ENCODE results near the gene EXOC5.
"Not testable (repeated sequence)": the region's sequence is repeated elsewhere in the genome, so short reads cannot be mapped to it uniquely, and the experiment has no call there.

The EXOC5 gene

DNA sequence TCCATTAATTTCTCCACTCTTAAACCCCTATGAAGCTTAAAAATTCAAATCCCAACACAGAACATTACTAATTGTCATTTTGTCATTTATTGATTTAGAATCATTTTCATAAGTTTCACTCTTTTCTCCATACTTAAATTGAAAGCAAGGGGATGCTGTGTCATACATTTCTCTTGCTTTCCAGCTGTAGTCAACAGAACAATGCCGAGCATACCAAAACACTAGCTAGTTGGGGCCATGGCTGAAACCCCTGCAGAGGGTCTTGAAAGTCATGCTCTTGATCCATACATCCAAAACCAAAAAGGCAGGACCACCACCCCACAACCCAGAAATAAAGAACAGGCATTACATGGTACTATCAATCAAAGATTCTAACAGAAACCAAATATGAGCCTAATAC, 9.0 kb downstream of the EXOC5 start:
- H3K27ac ChIP-seq (ENCODE audit: low read depth, low read length) = no peak overlapping the region
- H3K4me1 ChIP-seq (ENCODE audit: control insufficient read depth in 1 of 2, insufficient read depth in 2 of 2, low read length in 2 of 2) = no peaks in the 10 kb centered on the region
- H3K4me3 ChIP-seq (ENCODE audit: low read depth in 1 of 2, low read length in 2 of 2) = no peak overlapping the region
- no peaks in the 10 kb centered on the region for H3K9me3 ChIP-seq (ENCODE audit: control insufficient read depth in 1 of 2, low read length in 2 of 2)
- H3K9ac ChIP-seq (ENCODE audit: low read depth in 1 of 2, low read length in 2 of 2) = no peak overlapping the region
- no peaks in the 10 kb centered on the region for H3K27me3 ChIP-seq (ENCODE audit: control insufficient read depth in 1 of 2, insufficient read depth in 2 of 2, low read length in 2 of 2)
- peaks cover 0 to 6% of the 10 kb centered on the region in 2 donors for H3K36me3 ChIP-seq (ENCODE audit: control insufficient read depth in 1 of 2, insufficient read depth in 2 of 2, low read length in 2 of 2)

DNA sequence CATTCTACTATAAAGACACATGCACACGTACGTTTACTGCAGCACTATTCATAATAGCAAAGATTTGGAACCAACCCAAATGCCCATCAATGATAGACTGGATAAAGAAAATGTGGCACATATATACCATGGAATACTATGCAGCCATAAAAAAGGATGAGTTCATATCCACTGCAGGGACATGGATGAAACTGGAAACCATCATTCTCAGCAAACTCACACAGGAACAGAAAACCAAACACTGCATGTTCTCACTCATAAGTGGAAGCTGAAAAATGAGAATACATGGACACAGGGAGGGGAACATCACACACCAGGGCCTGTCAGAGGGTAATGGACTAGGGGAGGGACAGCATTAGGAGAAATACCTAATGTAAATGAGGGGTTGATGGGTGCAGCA, 10.5 kb downstream of the EXOC5 start:
- H3K27me3 ChIP-seq (ENCODE audit: control insufficient read depth in 1 of 2, insufficient read depth in 2 of 2, low read length in 2 of 2); H3K36me3 ChIP-seq (ENCODE audit: control insufficient read depth in 1 of 2, insufficient read depth in 2 of 2, low read length in 2 of 2); H3K4me3 ChIP-seq (ENCODE audit: low read depth in 1 of 2, low read length in 2 of 2); H3K9ac ChIP-seq (ENCODE audit: low read depth in 1 of 2, low read length in 2 of 2); H3K9me3 ChIP-seq (ENCODE audit: control insufficient read depth in 1 of 2, low read length in 2 of 2); H3K27ac ChIP-seq (ENCODE audit: low read depth, low read length); H3K4me1 ChIP-seq (ENCODE audit: control insufficient read depth in 1 of 2, insufficient read depth in 2 of 2, low read length in 2 of 2): not testable (repeated sequence)

- Histone ChIP-seq H3K9me3 (ENCODE audit: control insufficient read depth in 1 of 2, low read length in 2 of 2) (no peaks in the 10 kb centered on the region), H3K4me3 (ENCODE audit: low read depth in 1 of 2, low read length in 2 of 2) (no peak overlapping the region), H3K27me3 (ENCODE audit: control insufficient read depth in 1 of 2, insufficient read depth in 2 of 2, low read length in 2 of 2) (no peaks in the 10 kb centered on the region), H3K9ac (ENCODE audit: low read depth in 1 of 2, low read length in 2 of 2) (no peak overlapping the region), H3K4me1 (ENCODE audit: control insufficient read depth in 1 of 2, insufficient read depth in 2 of 2, low read length in 2 of 2) (no peaks in the 10 kb centered on the region), H3K27ac (ENCODE audit: low read depth, low read length) (no peak overlapping the region), H3K36me3 (ENCODE audit: control insufficient read depth in 1 of 2, insufficient read depth in 2 of 2, low read length in 2 of 2) (peaks cover 0 to 6% of the 10 kb centered on the region in 2 donors)
Measured at GRCh38 chr14:57254884-57255283, 13.8 kb downstream of the EXOC5 start.

DNA sequence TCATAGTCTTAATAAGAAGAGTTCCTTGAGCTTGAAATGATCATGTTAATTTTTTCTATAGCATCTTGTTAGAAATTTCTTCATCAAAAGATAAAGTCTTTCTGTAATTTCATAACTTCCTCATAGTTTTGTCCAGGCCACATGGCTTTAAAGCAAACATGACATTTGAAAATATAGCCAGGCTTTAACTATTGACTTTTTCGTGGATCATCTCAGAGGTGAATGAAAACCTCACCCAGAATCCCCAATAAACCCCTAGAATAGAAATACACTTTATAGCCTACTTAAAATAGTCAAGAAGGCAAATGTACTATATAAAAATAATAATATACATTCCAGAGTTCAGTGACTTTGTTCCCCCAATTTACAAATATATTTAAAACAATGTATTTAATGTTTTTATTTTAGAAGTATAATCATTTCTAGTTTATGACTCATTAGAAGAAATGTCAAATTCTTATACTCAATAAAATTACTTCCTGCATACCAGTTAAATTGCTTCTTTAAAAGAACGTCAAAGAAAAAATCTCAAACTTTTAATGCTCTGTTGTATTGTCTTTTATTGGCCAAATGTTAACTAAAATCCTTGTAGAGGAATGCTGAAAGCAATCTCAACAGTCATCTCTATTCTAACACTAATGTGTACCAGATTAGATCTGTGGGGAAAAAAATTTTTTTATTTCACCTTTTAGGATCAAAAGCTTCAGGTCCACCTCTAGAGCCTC, 21.6 kb downstream of the EXOC5 start:
- H3K27me3 ChIP-seq (ENCODE audit: control insufficient read depth in 1 of 2, insufficient read depth in 2 of 2, low read length in 2 of 2) = no peaks in the 10 kb centered on the region
- H3K27ac ChIP-seq (ENCODE audit: low read depth, low read length) = no peak overlapping the region
- no peaks in the 10 kb centered on the region for H3K9me3 ChIP-seq (ENCODE audit: control insufficient read depth in 1 of 2, low read length in 2 of 2)
- H3K36me3 ChIP-seq (ENCODE audit: control insufficient read depth in 1 of 2, insufficient read depth in 2 of 2, low read length in 2 of 2) = peaks cover 0 to 4% of the 10 kb centered on the region in 2 donors
- no peak overlapping the region for H3K4me3 ChIP-seq (ENCODE audit: low read depth in 1 of 2, low read length in 2 of 2)
- no peaks in the 10 kb centered on the region for H3K4me1 ChIP-seq (ENCODE audit: control insufficient read depth in 1 of 2, insufficient read depth in 2 of 2, low read length in 2 of 2)
- H3K9ac ChIP-seq (ENCODE audit: low read depth in 1 of 2, low read length in 2 of 2) = no peak overlapping the region

- Histone ChIP-seq H3K36me3 (ENCODE audit: control insufficient read depth in 1 of 2, insufficient read depth in 2 of 2, low read length in 2 of 2) (peaks cover 4 to 5% of the 10 kb centered on the region in 2 donors), H3K9ac (ENCODE audit: low read depth in 1 of 2, low read length in 2 of 2) (no peak overlapping the region), H3K4me1 (ENCODE audit: control insufficient read depth in 1 of 2, insufficient read depth in 2 of 2, low read length in 2 of 2) (no peaks in the 10 kb centered on the region), H3K9me3 (ENCODE audit: control insufficient read depth in 1 of 2, low read length in 2 of 2) (no peaks in the 10 kb centered on the region), H3K4me3 (ENCODE audit: low read depth in 1 of 2, low read length in 2 of 2) (no peak overlapping the region), H3K27me3 (ENCODE audit: control insufficient read depth in 1 of 2, insufficient read depth in 2 of 2, low read length in 2 of 2) (no peaks in the 10 kb centered on the region), H3K27ac (ENCODE audit: low read depth, low read length) (no peak overlapping the region)
Measured at GRCh38 chr14:57245941-57246340, 22.8 kb downstream of the EXOC5 start.

GRCh38 chr14:57244106-57244505, 24.6 kb downstream of the EXOC5 start:
- no peaks in the 10 kb centered on the region for H3K27me3 ChIP-seq (ENCODE audit: control insufficient read depth in 1 of 2, insufficient read depth in 2 of 2, low read length in 2 of 2)
- no peak overlapping the region for H3K4me3 ChIP-seq (ENCODE audit: low read depth in 1 of 2, low read length in 2 of 2)
- no peak overlapping the region for H3K27ac ChIP-seq (ENCODE audit: low read depth, low read length)
- H3K4me1 ChIP-seq (ENCODE audit: control insufficient read depth in 1 of 2, insufficient read depth in 2 of 2, low read length in 2 of 2) = no peaks in the 10 kb centered on the region
- peaks cover 4 to 7% of the 10 kb centered on the region in 2 donors for H3K36me3 ChIP-seq (ENCODE audit: control insufficient read depth in 1 of 2, insufficient read depth in 2 of 2, low read length in 2 of 2)
- no peak overlapping the region for H3K9ac ChIP-seq (ENCODE audit: low read depth in 1 of 2, low read length in 2 of 2)
- no peaks in the 10 kb centered on the region for H3K9me3 ChIP-seq (ENCODE audit: control insufficient read depth in 1 of 2, low read length in 2 of 2)

DNA sequence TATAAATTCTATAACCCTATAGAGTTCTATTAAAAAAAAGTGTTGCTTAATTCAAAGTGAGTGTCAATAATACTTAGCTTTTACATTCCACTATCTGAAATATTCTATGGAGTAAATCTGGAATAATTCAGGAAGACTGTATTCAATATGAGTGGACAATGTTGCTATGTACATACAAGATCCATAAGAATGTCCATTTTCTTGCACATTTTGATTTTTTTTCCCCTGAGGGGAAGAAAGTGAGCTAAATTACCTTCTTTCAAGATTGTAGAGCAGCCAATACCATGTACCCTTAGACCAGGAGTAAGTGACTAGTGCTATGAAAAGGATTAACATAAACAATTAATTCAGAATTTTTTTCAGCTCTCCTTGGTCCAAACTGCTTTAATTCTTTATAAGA, 25.4 kb downstream of the EXOC5 start:
- Histone ChIP-seq H3K4me3 (ENCODE audit: low read depth in 1 of 2, low read length in 2 of 2) (no peak overlapping the region), H3K9ac (ENCODE audit: low read depth in 1 of 2, low read length in 2 of 2) (no peak overlapping the region), H3K36me3 (ENCODE audit: control insufficient read depth in 1 of 2, insufficient read depth in 2 of 2, low read length in 2 of 2) (peaks cover 4 to 7% of the 10 kb centered on the region in 2 donors), H3K9me3 (ENCODE audit: control insufficient read depth in 1 of 2, low read length in 2 of 2) (no peaks in the 10 kb centered on the region), H3K4me1 (ENCODE audit: control insufficient read depth in 1 of 2, insufficient read depth in 2 of 2, low read length in 2 of 2) (no peaks in the 10 kb centered on the region), H3K27me3 (ENCODE audit: control insufficient read depth in 1 of 2, insufficient read depth in 2 of 2, low read length in 2 of 2) (no peaks in the 10 kb centered on the region), H3K27ac (ENCODE audit: low read depth, low read length) (no peak overlapping the region)

- H3K36me3 ChIP-seq (ENCODE audit: control insufficient read depth in 1 of 2, insufficient read depth in 2 of 2, low read length in 2 of 2); H3K9ac ChIP-seq (ENCODE audit: low read depth in 1 of 2, low read length in 2 of 2); H3K9me3 ChIP-seq (ENCODE audit: control insufficient read depth in 1 of 2, low read length in 2 of 2); H3K27ac ChIP-seq (ENCODE audit: low read depth, low read length); H3K27me3 ChIP-seq (ENCODE audit: control insufficient read depth in 1 of 2, insufficient read depth in 2 of 2, low read length in 2 of 2); H3K4me1 ChIP-seq (ENCODE audit: control insufficient read depth in 1 of 2, insufficient read depth in 2 of 2, low read length in 2 of 2); H3K4me3 ChIP-seq (ENCODE audit: low read depth in 1 of 2, low read length in 2 of 2): not testable (repeated sequence)
Measured at GRCh38 chr14:57240115-57240514, 28.6 kb downstream of the EXOC5 start.

GRCh38 chr14:57232006-57232405, 36.7 kb downstream of the EXOC5 start:
- Histone ChIP-seq H3K36me3 (ENCODE audit: control insufficient read depth in 1 of 2, insufficient read depth in 2 of 2, low read length in 2 of 2) (peaks cover 18 to 24% of the 10 kb centered on the region in 2 donors), H3K9me3 (ENCODE audit: control insufficient read depth in 1 of 2, low read length in 2 of 2) (no peaks in the 10 kb centered on the region), H3K9ac (ENCODE audit: low read depth in 1 of 2, low read length in 2 of 2) (no peak overlapping the region), H3K27ac (ENCODE audit: low read depth, low read length) (no peak overlapping the region), H3K4me1 (ENCODE audit: control insufficient read depth in 1 of 2, insufficient read depth in 2 of 2, low read length in 2 of 2) (no peaks in the 10 kb centered on the region), H3K27me3 (ENCODE audit: control insufficient read depth in 1 of 2, insufficient read depth in 2 of 2, low read length in 2 of 2) (no peaks in the 10 kb centered on the region), H3K4me3 (ENCODE audit: low read depth in 1 of 2, low read length in 2 of 2) (no peak overlapping the region)

DNA sequence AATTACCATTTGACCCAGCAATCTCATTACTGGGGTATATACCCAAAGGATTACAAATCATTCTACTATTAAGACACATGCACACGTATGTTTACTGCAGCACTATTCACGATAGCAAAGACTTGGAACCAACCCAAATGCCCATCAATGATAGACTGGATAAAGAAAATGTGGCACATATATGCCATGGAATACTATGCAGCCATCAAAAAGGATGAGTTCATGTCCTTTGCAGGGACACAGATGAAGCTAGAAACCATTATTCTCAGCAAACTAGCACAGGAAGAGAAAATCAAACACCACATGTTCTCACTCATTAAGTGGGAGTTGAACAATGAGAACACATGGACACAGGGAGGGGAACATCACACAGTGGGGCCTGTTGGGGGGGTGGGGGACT, 40.4 kb downstream of the EXOC5 start:
- H3K4me3 ChIP-seq (ENCODE audit: low read depth in 1 of 2, low read length in 2 of 2); H3K9ac ChIP-seq (ENCODE audit: low read depth in 1 of 2, low read length in 2 of 2); H3K27ac ChIP-seq (ENCODE audit: low read depth, low read length); H3K27me3 ChIP-seq (ENCODE audit: control insufficient read depth in 1 of 2, insufficient read depth in 2 of 2, low read length in 2 of 2); H3K9me3 ChIP-seq (ENCODE audit: control insufficient read depth in 1 of 2, low read length in 2 of 2); H3K4me1 ChIP-seq (ENCODE audit: control insufficient read depth in 1 of 2, insufficient read depth in 2 of 2, low read length in 2 of 2): not testable (repeated sequence)
- peaks cover 19 to 22% of the 10 kb centered on the region in 2 donors for H3K36me3 ChIP-seq (ENCODE audit: control insufficient read depth in 1 of 2, insufficient read depth in 2 of 2, low read length in 2 of 2)

DNA sequence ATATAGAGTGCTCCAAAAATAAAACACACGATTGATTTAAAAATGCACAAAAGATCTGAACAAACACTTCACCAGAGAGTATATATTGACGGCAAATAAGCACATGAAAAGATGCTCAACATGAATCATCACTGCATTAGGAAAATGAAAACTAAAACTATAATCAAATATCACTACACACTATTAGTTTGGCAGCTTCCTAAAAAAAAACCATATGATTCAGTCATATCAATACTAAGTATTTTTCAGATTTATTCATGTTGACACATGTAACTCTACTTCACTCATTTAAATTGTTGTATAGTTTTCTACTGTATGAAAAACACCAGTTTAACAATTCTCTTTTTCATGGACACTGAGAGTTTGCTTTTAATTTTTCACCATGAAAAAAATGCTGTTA, 41.6 kb downstream of the EXOC5 start:
- Histone ChIP-seq H3K36me3 (ENCODE audit: control insufficient read depth in 1 of 2, insufficient read depth in 2 of 2, low read length in 2 of 2) (peaks cover 14 to 20% of the 10 kb centered on the region in 2 donors), H3K4me3 (ENCODE audit: low read depth in 1 of 2, low read length in 2 of 2) (no peak overlapping the region), H3K4me1 (ENCODE audit: control insufficient read depth in 1 of 2, insufficient read depth in 2 of 2, low read length in 2 of 2) (no peaks in the 10 kb centered on the region), H3K27ac (ENCODE audit: low read depth, low read length) (no peak overlapping the region), H3K9me3 (ENCODE audit: control insufficient read depth in 1 of 2, low read length in 2 of 2) (no peaks in the 10 kb centered on the region), H3K27me3 (ENCODE audit: control insufficient read depth in 1 of 2, insufficient read depth in 2 of 2, low read length in 2 of 2) (no peaks in the 10 kb centered on the region), H3K9ac (ENCODE audit: low read depth in 1 of 2, low read length in 2 of 2) (no peak overlapping the region)

All from duodenal mucosa (tissue), 2 donors.